Vagina (tissue), 2 donors: ENCODE data around the gene TNNC1. TPM values are rescaled to one million over a fixed set of nuclear protein-coding genes. Genes with fewer than 3 reads are reported as not detected.

Experiments
- DNase-seq, 2 donors: peaks; one replicate each; pipeline ENCODE4 v3.0.0-alpha.2; 2017; ENCODE audit errors: extremely low spot score in 2 of 2
- H3K27ac ChIP-seq: fragments of 200-600 bp; sonication (generic); one replicate; pipeline ENCODE4 v1.5.1; 2019
- H3K27me3 ChIP-seq: fragments of 200-600 bp; sonication (generic); one replicate; pipeline ENCODE4 v1.5.1; 2019
- H3K36me3 ChIP-seq, 2 donors: fragments of 200-600 bp; sonication (generic); one replicate each; pipeline ENCODE4 v1.5.1; 2017 to 2019
- H3K4me1 ChIP-seq: fragments of 200-600 bp; sonication (generic); one replicate; pipeline ENCODE4 v1.5.1; 2019
- H3K4me3 ChIP-seq, 2 donors: fragments of 200-600 bp; sonication (generic); 1 replicate in 1 of 2; 2 replicates in 1 of 2; pipeline ENCODE4 v1.5.1; 2016 to 2019
- H3K9me3 ChIP-seq: fragments of 200-600 bp; sonication (generic); one replicate; pipeline ENCODE4 v1.5.1; 2019
- POLR2A ChIP-seq, 2 donors: fragments of 450-650 bp; IDR thresholded peaks; one replicate each; pipeline ENCODE4 v1.6.1; 2017; ENCODE audit warnings: antibody characterized with exemption in 2 of 2, mild to moderate bottlenecking in 2 of 2, moderate library complexity in 2 of 2
- POLR2AphosphoS5 ChIP-seq, 2 donors: sonication (generic); formaldehyde crosslinking; IDR thresholded peaks; one replicate each; pipeline ENCODE4 v1.9.0; 2017; ENCODE audit warnings: antibody characterized with exemption in 2 of 2, mild to moderate bottlenecking in 2 of 2, low read depth in 1 of 2; ENCODE audit not compliant: insufficient read depth in 1 of 2
- intact Hi-C: fragments of 100-400 bp; cut with DNase I; formaldehyde crosslinking; loops from one replicate; pipeline ENCODE4 v1.15.1; 2023
- total RNA-seq: library from RNA; depleted of rRNA; stranded (reverse); fragments of >200 nt; gene quantifications from one replicate; pipeline ENCODE4 v1.2.3, GENCODE V29; 2016
- TF ChIP-seq, protein P1 (sequence below), 3 experiments: fragments of 450-650 bp in 2 of 3; fragments of 200-600 bp in 1 of 3; sonication (generic) in 1 of 3; IDR thresholded peaks; one replicate each; pipeline ENCODE4 v1.5.1; 2017 to 2019; ENCODE audit warnings: antibody characterized with exemption in 3 of 3, mild to moderate bottlenecking in 2 of 3, moderate library complexity in 2 of 3

Gene TNNC1
- total RNA-seq, 1 donor from 2014 or later: 1.7 TPM

GRCh38 chr3:52487788-52488691 is 34.2 kb upstream of the TNNC1 start:
- intact Hi-C loops: no loop called here
- no peak overlapping the region for H3K27ac ChIP-seq

GRCh38 chr3:52487050-52487787 is 33.4 kb upstream of the TNNC1 start:
- intact Hi-C loops: no loop called here
- H3K9me3 ChIP-seq: no peaks in the 10 kb centered on the region
- H3K36me3 ChIP-seq: peaks cover 0 to 78% of the 10 kb centered on the region in 2 donors
- no peaks in the 10 kb centered on the region for H3K27me3 ChIP-seq
- H3K4me3 ChIP-seq: no peak overlapping the region
- H3K27ac ChIP-seq: no peak overlapping the region
- H3K4me1 ChIP-seq: peaks cover 56% of the 10 kb centered on the region
- no peak for DNase-seq
- TF ChIP-seq, protein P1, sequence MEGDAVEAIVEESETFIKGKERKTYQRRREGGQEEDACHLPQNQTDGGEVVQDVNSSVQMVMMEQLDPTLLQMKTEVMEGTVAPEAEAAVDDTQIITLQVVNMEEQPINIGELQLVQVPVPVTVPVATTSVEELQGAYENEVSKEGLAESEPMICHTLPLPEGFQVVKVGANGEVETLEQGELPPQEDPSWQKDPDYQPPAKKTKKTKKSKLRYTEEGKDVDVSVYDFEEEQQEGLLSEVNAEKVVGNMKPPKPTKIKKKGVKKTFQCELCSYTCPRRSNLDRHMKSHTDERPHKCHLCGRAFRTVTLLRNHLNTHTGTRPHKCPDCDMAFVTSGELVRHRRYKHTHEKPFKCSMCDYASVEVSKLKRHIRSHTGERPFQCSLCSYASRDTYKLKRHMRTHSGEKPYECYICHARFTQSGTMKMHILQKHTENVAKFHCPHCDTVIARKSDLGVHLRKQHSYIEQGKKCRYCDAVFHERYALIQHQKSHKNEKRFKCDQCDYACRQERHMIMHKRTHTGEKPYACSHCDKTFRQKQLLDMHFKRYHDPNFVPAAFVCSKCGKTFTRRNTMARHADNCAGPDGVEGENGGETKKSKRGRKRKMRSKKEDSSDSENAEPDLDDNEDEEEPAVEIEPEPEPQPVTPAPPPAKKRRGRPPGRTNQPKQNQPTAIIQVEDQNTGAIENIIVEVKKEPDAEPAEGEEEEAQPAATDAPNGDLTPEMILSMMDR (IDR thresholded peaks at IDR 0.05): no peak
- TF ChIP-seq POLR2A (IDR thresholded peaks at IDR 0.05) (no peak), POLR2AphosphoS5 (IDR thresholded peaks at IDR 0.05; ENCODE audit: insufficient read depth in 1 of 2, low read depth in 1 of 2) (no peak)

More at GRCh38 chr3:52487788-52488691, 34.2 kb upstream of the TNNC1 start:
- Histone ChIP-seq H3K4me3 (no peak overlapping the region), H3K4me1 (peaks cover 49% of the 10 kb centered on the region), H3K36me3 (peaks cover 0 to 78% of the 10 kb centered on the region in 2 donors), H3K9me3 (no peaks in the 10 kb centered on the region), H3K27me3 (no peaks in the 10 kb centered on the region)
- TF ChIP-seq POLR2AphosphoS5 (IDR thresholded peaks at IDR 0.05; ENCODE audit: insufficient read depth in 1 of 2, low read depth in 1 of 2) (no peak), POLR2A (IDR thresholded peaks at IDR 0.05) (no peak)
- TF ChIP-seq, protein P1 (IDR thresholded peaks at IDR 0.05): no peak
- no peak for DNase-seq

DNA sequence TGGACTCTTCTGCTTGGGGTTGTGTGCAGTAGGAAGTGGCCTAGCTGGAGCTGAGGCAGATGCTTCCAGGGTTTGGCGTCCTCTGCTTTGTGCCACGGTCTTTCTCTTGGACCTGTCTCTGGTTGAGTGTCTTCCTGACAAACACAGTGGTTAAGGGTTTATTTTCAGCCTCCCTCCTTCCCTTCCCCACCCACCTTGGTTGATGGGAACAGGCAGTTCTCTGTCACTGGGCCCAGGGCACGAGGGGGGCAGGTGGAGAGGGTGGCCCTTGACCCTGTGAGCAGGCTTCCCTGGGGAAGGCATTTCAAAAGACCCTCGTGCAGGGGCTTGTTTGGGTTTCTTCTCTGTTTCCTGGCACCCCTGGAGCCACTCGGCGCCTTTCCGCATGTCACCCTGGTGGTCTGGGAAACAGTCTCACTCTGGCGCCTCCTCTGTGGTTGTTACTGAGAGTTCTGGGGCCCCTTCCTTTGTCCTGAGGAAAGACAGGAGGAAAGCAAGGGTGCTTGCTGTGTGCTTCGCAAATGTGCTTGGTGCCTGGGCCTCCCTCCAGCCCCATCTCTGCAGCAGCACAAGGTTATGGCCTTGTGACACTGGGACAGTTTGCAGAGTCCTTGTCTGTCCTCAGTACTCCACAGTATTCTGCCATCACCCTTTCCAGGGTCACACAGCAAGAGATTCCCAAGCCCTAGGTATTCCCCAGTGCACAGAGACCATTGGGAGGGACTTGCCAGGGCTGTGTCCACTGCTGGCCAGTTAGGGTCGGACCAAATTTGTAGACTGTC is 31.0 kb upstream of the TNNC1 start:
- H3K9me3 ChIP-seq: no peaks in the 10 kb centered on the region
- peaks cover 45% of the 10 kb centered on the region for H3K4me1 ChIP-seq
- no peak for DNase-seq
- intact Hi-C loops: no loop called here
- TF ChIP-seq, protein P1 (IDR thresholded peaks at IDR 0.05): no peak
- TF ChIP-seq POLR2AphosphoS5 (IDR thresholded peaks at IDR 0.05; ENCODE audit: insufficient read depth in 1 of 2, low read depth in 1 of 2) (peak in 1 of 2 donors; percentile 5), POLR2A (IDR thresholded peaks at IDR 0.05) (no peak)
- no peak overlapping the region for H3K4me3 ChIP-seq
- peak overlapping the region; percentile 83 for H3K27ac ChIP-seq
- peaks cover 0 to 76% of the 10 kb centered on the region in 2 donors for H3K36me3 ChIP-seq
- no peaks in the 10 kb centered on the region for H3K27me3 ChIP-seq

- no peaks in the 10 kb centered on the region for H3K9me3 ChIP-seq
- peak overlapping the region; percentile 83 for H3K27ac ChIP-seq
- no peak overlapping the region for H3K4me3 ChIP-seq
- intact Hi-C loops: no loop called here
- peaks cover 39% of the 10 kb centered on the region for H3K4me1 ChIP-seq
- no peaks in the 10 kb centered on the region for H3K27me3 ChIP-seq
- TF ChIP-seq POLR2A (IDR thresholded peaks at IDR 0.05): no peak
- peak in 1 of 2 donors; percentile 7 for TF ChIP-seq POLR2AphosphoS5 (IDR thresholded peaks at IDR 0.05; ENCODE audit: insufficient read depth in 1 of 2, low read depth in 1 of 2)
- no peak for DNase-seq
- H3K36me3 ChIP-seq: peaks cover 0 to 76% of the 10 kb centered on the region in 2 donors
Measured at GRCh38 chr3:52483577-52484381, 29.9 kb upstream of the TNNC1 start.
